ENCODE measurements around the gene KCNQ2.

Gene KCNQ2

GRCh38 chr20:63505723-63506122, 33.3 kb upstream of the KCNQ2 start:
- no peaks in the 10 kb centered on the region for H3K36me3 ChIP-seq (ENCODE audit: low read length)
- no peaks in the 10 kb centered on the region for H3F3A ChIP-seq (ENCODE audit: insufficient read depth)
- H2AFZ ChIP-seq (ENCODE audit: low read depth, low read length, severe bottlenecking) = no peak overlapping the region
- no peak overlapping the region for H3K4me3 ChIP-seq (ENCODE audit: insufficient read depth, low read length, poor library complexity, severe bottlenecking)
- TF ChIP-seq CTCF (IDR thresholded peaks at IDR 0.05; ENCODE audit: insufficient read depth, low read length, poor library complexity, severe bottlenecking) (no peak), EZH2phosphoT487 (conservative IDR thresholded peaks at IDR 0.05; ENCODE audit: low read length) (no peak)
- no peak overlapping the region for H3K4me2 ChIP-seq (ENCODE audit: low read depth, low read length, poor library complexity, severe bottlenecking)
- no peaks in the 10 kb centered on the region for H3K9me3 ChIP-seq (ENCODE audit: insufficient read depth, low read length)
- H3K27me3 ChIP-seq (ENCODE audit: low read length) = no peaks in the 10 kb centered on the region
- H3K9ac ChIP-seq (ENCODE audit: low read length) = no peak overlapping the region
- H3K79me2 ChIP-seq (ENCODE audit: insufficient read depth, low read length) = no peaks in the 10 kb centered on the region
- no peak overlapping the region for H3K27ac ChIP-seq (ENCODE audit: low read depth, low read length)
- H4K20me1 ChIP-seq (ENCODE audit: low read depth, low read length) = no peaks in the 10 kb centered on the region
- H3K9me2 ChIP-seq (replicated peaks; ENCODE audit: insufficient read depth, low read length) = no peaks in the 10 kb centered on the region

- Histone ChIP-seq H3K27me3 (ENCODE audit: low read length) (no peaks in the 10 kb centered on the region), H3K27ac (ENCODE audit: low read depth, low read length) (no peak overlapping the region), H2AFZ (ENCODE audit: low read depth, low read length, severe bottlenecking) (no peak overlapping the region), H3K9ac (ENCODE audit: low read length) (no peak overlapping the region), H3K9me3 (ENCODE audit: insufficient read depth, low read length) (no peaks in the 10 kb centered on the region), H4K20me1 (ENCODE audit: low read depth, low read length) (no peaks in the 10 kb centered on the region), H3K79me2 (ENCODE audit: insufficient read depth, low read length) (no peaks in the 10 kb centered on the region), H3K4me2 (ENCODE audit: low read depth, low read length, poor library complexity, severe bottlenecking) (no peak overlapping the region), H3K9me2 (replicated peaks; ENCODE audit: insufficient read depth, low read length) (no peaks in the 10 kb centered on the region), H3K36me3 (ENCODE audit: low read length) (no peaks in the 10 kb centered on the region), H3F3A (ENCODE audit: insufficient read depth) (no peaks in the 10 kb centered on the region), H3K4me3 (ENCODE audit: insufficient read depth, low read length, poor library complexity, severe bottlenecking) (no peak overlapping the region)
- no peak for TF ChIP-seq EZH2phosphoT487 (conservative IDR thresholded peaks at IDR 0.05; ENCODE audit: low read length)
- no peak for TF ChIP-seq CTCF (IDR thresholded peaks at IDR 0.05; ENCODE audit: insufficient read depth, low read length, poor library complexity, severe bottlenecking)
These were observed 32.8 kb upstream of the KCNQ2 start for GRCh38 chr20:63505281-63505680.

GRCh38 chr20:63504642-63505041, 32.2 kb upstream of the KCNQ2 start:
- H2AFZ ChIP-seq (ENCODE audit: low read depth, low read length, severe bottlenecking) = no peak overlapping the region
- H3K9me3 ChIP-seq (ENCODE audit: insufficient read depth, low read length) = no peaks in the 10 kb centered on the region
- no peaks in the 10 kb centered on the region for H4K20me1 ChIP-seq (ENCODE audit: low read depth, low read length)
- H3F3A ChIP-seq (ENCODE audit: insufficient read depth) = no peaks in the 10 kb centered on the region
- no peak overlapping the region for H3K9ac ChIP-seq (ENCODE audit: low read length)
- no peaks in the 10 kb centered on the region for H3K9me2 ChIP-seq (replicated peaks; ENCODE audit: insufficient read depth, low read length)
- no peaks in the 10 kb centered on the region for H3K27me3 ChIP-seq (ENCODE audit: low read length)
- H3K4me2 ChIP-seq (ENCODE audit: low read depth, low read length, poor library complexity, severe bottlenecking) = no peak overlapping the region
- no peak overlapping the region for H3K27ac ChIP-seq (ENCODE audit: low read depth, low read length)
- H3K4me3 ChIP-seq (ENCODE audit: insufficient read depth, low read length, poor library complexity, severe bottlenecking) = no peak overlapping the region
- no peaks in the 10 kb centered on the region for H3K36me3 ChIP-seq (ENCODE audit: low read length)
- TF ChIP-seq CTCF (IDR thresholded peaks at IDR 0.05; ENCODE audit: insufficient read depth, low read length, poor library complexity, severe bottlenecking) = no peak
- TF ChIP-seq EZH2phosphoT487 (conservative IDR thresholded peaks at IDR 0.05; ENCODE audit: low read length) = no peak
- H3K79me2 ChIP-seq (ENCODE audit: insufficient read depth, low read length) = no peaks in the 10 kb centered on the region

Measured in SU-DHL-6 (cell line).